NCI-H1436 (cell line): ENCODE data around the gene THSD7A.

Experiments used
- DNase-seq: peaks from one replicate; lab custom pipeline; 2025; lab: John Stamatoyannopoulos, UW

THSD7A gene

GRCh38 chr7:11638011-11638774 is 193.8 kb downstream of the THSD7A start:
- no peak for DNase-seq

- DNase-seq: no peak
Observed at GRCh38 chr7:11636274-11636673, 195.7 kb downstream of the THSD7A start.

GRCh38 chr7:11633310-11633709 is 198.7 kb downstream of the THSD7A start:
- DNase-seq: no peak

GRCh38 chr7:11630355-11630754 is 201.6 kb downstream of the THSD7A start:
- DNase-seq: no peak

- no peak for DNase-seq
Observed at GRCh38 chr7:11625669-11626068, 206.3 kb downstream of the THSD7A start.

- DNase-seq: no peak
Observed at GRCh38 chr7:11623093-11623678, 208.8 kb downstream of the THSD7A start.

GRCh38 chr7:11620406-11621253 is 211.4 kb downstream of the THSD7A start:
- no peak for DNase-seq

- DNase-seq: no peak
Observed at GRCh38 chr7:11616466-11616865, 215.5 kb downstream of the THSD7A start.

- no peak for DNase-seq
Observed at GRCh38 chr7:11615174-11615573, 216.8 kb downstream of the THSD7A start.

- no peak for DNase-seq
Observed at GRCh38 chr7:11613292-11613930, 218.6 kb downstream of the THSD7A start.

GRCh38 chr7:11612737-11613136 is 219.3 kb downstream of the THSD7A start:
- DNase-seq: no peak

- DNase-seq: no peak
Observed at GRCh38 chr7:11609096-11609670, 222.8 kb downstream of the THSD7A start.

GRCh38 chr7:11607686-11608085 is 224.3 kb downstream of the THSD7A start:
- no peak for DNase-seq

- no peak for DNase-seq
Observed at GRCh38 chr7:11605749-11606148, 226.2 kb downstream of the THSD7A start.

GRCh38 chr7:11604505-11604904 is 227.5 kb downstream of the THSD7A start:
- no peak for DNase-seq

- no peak for DNase-seq
Observed at GRCh38 chr7:11601761-11602160, 230.2 kb downstream of the THSD7A start.

- no peak for DNase-seq
Observed at GRCh38 chr7:11593322-11593721, 238.7 kb downstream of the THSD7A start.

GRCh38 chr7:11592699-11593098 is 239.3 kb downstream of the THSD7A start:
- no peak for DNase-seq

GRCh38 chr7:11591943-11592342 is 240.1 kb downstream of the THSD7A start:
- no peak for DNase-seq

GRCh38 chr7:11591055-11591633 is 240.9 kb downstream of the THSD7A start:
- DNase-seq: no peak

GRCh38 chr7:11589251-11589650 is 242.7 kb downstream of the THSD7A start:
- DNase-seq: no peak

GRCh38 chr7:11587814-11588213 is 244.2 kb downstream of the THSD7A start:
- no peak for DNase-seq
